HFF-Myc (cell line): ENCODE measurements around the gene LAT.

ENCODE experiments used
- DNase-seq: peaks from one replicate; pipeline ENCODE4 v3.0.0-alpha.2; 2011; ENCODE audit warnings: low read depth; ENCODE audit errors: extremely low read depth
- H3K4me3 ChIP-seq: replicated peaks from 2 replicates; pipeline ENCODE4 v1.5.1; 2011; ENCODE audit warnings: low read depth, mild to moderate bottlenecking, control low read depth, low read length
- TF ChIP-seq, protein P1 (sequence below): IDR thresholded peaks from 2 replicates; pipeline ENCODE4 v1.5.1; 2012; ENCODE audit warnings: mild to moderate bottlenecking, low read depth, low read length, control low read depth; ENCODE audit errors: missing control alignments

LAT gene

DNA sequence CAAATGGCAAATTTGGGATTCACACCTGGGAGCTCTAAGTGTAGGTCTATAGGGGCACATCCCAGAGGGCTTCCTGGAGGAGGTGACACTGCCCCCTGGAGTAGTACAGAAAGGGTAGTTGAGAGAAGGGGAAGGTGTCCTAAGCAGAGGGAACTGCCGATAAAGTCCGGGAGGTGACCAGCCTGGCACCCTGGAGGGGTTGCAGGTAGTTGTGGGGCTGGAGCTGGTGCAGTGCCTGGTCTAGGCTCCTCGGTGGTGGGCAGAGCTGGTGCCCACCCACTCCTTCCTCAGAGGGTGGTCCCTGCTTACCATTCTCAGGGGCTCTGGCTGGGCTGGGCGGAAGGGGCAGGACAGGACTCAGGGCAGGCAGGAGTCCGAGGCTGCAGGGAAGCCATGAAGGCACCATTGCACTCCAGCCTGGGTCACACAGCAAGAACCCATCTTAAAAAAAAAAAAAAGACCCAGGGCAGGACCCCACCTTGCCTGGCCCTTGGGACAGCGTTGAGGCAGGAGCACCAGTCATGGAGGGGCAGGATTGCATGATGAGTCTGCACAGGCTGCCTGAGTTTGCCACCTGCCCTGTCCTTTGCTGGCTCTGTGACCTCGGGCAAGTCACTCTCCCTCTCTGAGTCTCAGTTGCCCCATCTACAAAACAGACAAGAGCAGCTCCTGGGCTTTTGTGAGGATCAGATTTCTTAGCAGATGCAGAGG lies 43.8 kb downstream of the LAT start:
- TF ChIP-seq, protein P1, sequence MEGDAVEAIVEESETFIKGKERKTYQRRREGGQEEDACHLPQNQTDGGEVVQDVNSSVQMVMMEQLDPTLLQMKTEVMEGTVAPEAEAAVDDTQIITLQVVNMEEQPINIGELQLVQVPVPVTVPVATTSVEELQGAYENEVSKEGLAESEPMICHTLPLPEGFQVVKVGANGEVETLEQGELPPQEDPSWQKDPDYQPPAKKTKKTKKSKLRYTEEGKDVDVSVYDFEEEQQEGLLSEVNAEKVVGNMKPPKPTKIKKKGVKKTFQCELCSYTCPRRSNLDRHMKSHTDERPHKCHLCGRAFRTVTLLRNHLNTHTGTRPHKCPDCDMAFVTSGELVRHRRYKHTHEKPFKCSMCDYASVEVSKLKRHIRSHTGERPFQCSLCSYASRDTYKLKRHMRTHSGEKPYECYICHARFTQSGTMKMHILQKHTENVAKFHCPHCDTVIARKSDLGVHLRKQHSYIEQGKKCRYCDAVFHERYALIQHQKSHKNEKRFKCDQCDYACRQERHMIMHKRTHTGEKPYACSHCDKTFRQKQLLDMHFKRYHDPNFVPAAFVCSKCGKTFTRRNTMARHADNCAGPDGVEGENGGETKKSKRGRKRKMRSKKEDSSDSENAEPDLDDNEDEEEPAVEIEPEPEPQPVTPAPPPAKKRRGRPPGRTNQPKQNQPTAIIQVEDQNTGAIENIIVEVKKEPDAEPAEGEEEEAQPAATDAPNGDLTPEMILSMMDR: no peak
- no peak overlapping the region for H3K4me3 ChIP-seq
- peak; percentile 44 for DNase-seq

DNA sequence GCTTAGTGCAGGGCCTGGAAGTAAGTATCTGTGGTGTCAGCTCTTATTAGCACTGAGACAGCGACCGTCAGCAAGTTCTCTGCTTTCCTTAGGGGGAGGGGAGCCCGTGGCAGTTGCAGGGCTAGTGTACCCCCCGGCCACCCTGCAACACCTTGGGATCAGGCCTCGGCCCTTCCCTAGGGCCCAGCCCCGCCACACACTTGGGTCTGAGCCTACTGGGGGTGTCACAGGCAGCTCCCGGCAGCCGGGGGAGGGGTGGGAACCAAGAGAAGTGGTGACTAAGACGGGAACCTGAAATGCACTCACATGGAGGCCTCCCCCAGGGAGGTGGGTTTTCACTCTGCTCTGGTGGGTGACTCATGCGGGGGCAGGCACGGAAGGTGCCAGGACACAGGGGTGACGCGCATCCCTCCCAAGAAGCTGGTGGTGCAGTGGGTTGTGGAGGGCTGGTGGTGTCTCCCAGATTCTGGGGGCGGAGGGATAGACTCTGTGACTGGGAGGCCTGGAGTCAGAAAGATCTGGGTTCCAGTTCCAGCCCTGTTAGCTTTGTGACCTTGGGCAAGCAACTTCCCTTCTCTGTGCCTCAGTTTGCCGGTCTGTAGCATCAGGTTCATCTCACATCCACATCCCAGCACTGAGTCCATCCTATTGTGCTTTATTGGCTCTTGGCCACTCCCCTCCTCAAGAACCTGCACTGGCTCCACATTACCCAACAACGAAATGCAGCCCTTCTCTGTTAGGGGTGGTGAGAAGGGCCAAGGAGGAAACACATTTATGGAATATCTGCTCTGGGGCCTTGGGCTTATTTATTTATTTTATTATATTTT lies 44.5 kb downstream of the LAT start:
- TF ChIP-seq, protein P1: no peak
- H3K4me3 ChIP-seq: no peak overlapping the region
- DNase-seq: peak; percentile 77

DNA sequence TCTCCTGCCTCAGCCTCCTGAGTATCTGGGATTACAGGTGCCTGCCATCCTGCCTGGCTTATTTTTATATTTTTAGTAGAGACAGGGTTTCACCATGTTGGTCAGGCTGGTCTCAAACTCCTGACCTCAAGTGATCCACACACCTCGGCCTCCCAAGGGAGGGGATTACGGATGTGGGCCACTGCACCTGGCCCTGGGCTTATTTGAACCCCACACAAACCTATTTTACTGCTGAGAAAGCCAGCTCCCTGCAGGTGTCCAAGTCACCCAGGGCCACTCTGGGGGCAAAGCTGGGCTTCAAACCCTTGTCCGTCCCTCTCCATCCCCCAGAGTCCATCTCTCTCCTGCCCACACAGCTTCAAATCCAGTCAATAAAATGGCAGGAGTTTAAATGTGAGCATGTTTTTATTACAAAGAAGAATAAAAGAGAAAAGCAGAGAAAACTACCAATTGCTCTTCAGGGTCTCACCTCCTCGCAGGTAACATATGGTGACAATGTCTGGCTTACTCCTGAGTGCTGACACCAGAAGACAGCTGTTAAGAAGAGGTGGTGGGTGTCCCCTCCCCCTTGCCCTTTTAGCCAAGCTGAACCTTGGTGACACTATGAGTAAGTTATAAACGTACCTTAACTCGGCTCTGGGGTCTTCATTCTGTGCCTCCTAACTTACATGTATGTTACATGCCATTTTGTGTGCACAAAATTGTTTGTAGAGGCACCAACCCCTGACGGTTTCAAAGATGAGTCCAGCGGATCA lies 45.4 kb downstream of the LAT start:
- no peak for DNase-seq
- TF ChIP-seq, protein P1: no peak
- H3K4me3 ChIP-seq: no peak overlapping the region
